H1 (cell line): ENCODE measurements around the gene FAM120C. TPM values are rescaled to one million over a fixed set of nuclear protein-coding genes. Genes with fewer than 3 reads are reported as not detected.

ENCODE experiments used
- BACH1 ChIP-seq: IDR thresholded peaks from 2 replicates; pipeline ENCODE4 v1.6.1; 2012; ENCODE audit warnings: low read length, improper control_type of control experiment
- CBX5 ChIP-seq: fragments of 300-800, 300-1000 bp; sonication (generic); IDR thresholded peaks from 2 replicates; pipeline ENCODE4 v1.7.1; 2016; ENCODE audit warnings: antibody characterized with exemption, low read length, low read depth
- CBX8 ChIP-seq: fragments of 300-800, 300-1000 bp; sonication (generic); IDR thresholded peaks from 2 replicates; pipeline ENCODE4 v1.7.1; 2016; ENCODE audit warnings: low read depth, low read length, borderline replicate concordance
- CEBPB ChIP-seq: IDR thresholded peaks from 2 replicates; pipeline ENCODE4 v1.6.1; 2012; ENCODE audit warnings: low read depth, low read length
- CREB1 ChIP-seq: IDR thresholded peaks from 2 replicates; pipeline ENCODE4 v1.6.1; 2012; ENCODE audit warnings: inconsistent platforms
- CTBP2 ChIP-seq: IDR thresholded peaks from 2 replicates; pipeline ENCODE4 v1.7.0; 2011; ENCODE audit warnings: borderline replicate concordance, mild to moderate bottlenecking, moderate library complexity, mixed read lengths, low read length; ENCODE audit not compliant: insufficient read depth, insufficient read length
- FOSL1 ChIP-seq: IDR thresholded peaks from 2 replicates; pipeline ENCODE4 v1.6.1; 2011; ENCODE audit warnings: mild to moderate bottlenecking, low read depth, low read length, moderate library complexity; ENCODE audit not compliant: insufficient read depth
- GTF2F1 ChIP-seq: IDR thresholded peaks from 2 replicates; pipeline ENCODE4 v1.6.1; 2012; ENCODE audit warnings: low read depth, low read length, improper control_type of control experiment, borderline replicate concordance
- HDAC6 ChIP-seq: IDR thresholded peaks from one replicate; pipeline ENCODE4 v1.7.1; 2012; ENCODE audit warnings: low read depth, mild to moderate bottlenecking, inconsistent platforms, low read length, moderate library complexity
- JUN ChIP-seq: IDR thresholded peaks from 2 replicates; pipeline ENCODE4 v1.6.1; 2011; ENCODE audit warnings: low read depth, mild to moderate bottlenecking, improper control_type of control experiment, low read length
- JUND ChIP-seq: IDR thresholded peaks from 2 replicates; pipeline ENCODE4 v1.6.1; 2011; ENCODE audit warnings: mild to moderate bottlenecking, improper control_type of control experiment, low read length
- KDM4A ChIP-seq: IDR thresholded peaks from one replicate; pipeline ENCODE4 v1.7.1; 2012; ENCODE audit warnings: low read depth, mild to moderate bottlenecking, moderate library complexity, low read length, inconsistent platforms; ENCODE audit not compliant: severe bottlenecking
- PHF8 ChIP-seq: fragments of 200-600 bp; sonication (generic); conservative IDR thresholded peaks from 2 replicates; pipeline ENCODE4 v1.7.1; 2012; ENCODE audit warnings: low read depth, mild to moderate bottlenecking, inconsistent platforms, low read length, moderate library complexity
- POLR2A ChIP-seq, 2 experiments: IDR thresholded peaks; 1 replicate in 1 of 2; 2 replicates in 1 of 2; pipeline ENCODE4 v1.6.1; 2011; ENCODE audit warnings: low read depth in 2 of 2, low read length in 2 of 2, mild to moderate bottlenecking in 2 of 2; ENCODE audit errors: control extremely low read depth in 1 of 2
- POLR2AphosphoS5 ChIP-seq: IDR thresholded peaks from 2 replicates; pipeline ENCODE4 v1.6.1; 2011; ENCODE audit warnings: low read depth, low read length
- POU5F1 ChIP-seq: IDR thresholded peaks from 2 replicates; pipeline ENCODE4 v1.6.1; 2011; ENCODE audit warnings: low read depth, mild to moderate bottlenecking, low read length, moderate library complexity
- RAD21 ChIP-seq, 2 experiments: IDR thresholded peaks in 1 of 2; conservative IDR thresholded peaks in 1 of 2; 2 replicates each; pipeline ENCODE4 v1.6.1; 2011; ENCODE audit warnings: low read depth in 2 of 2, low read length in 2 of 2, improper control_type of control experiment in 1 of 2, inconsistent platforms in 1 of 2, mild to moderate bottlenecking in 1 of 2, moderate library complexity in 1 of 2
- RBBP5 ChIP-seq: IDR thresholded peaks from 2 replicates; pipeline ENCODE4 v1.7.1; 2012; ENCODE audit warnings: low read depth, mild to moderate bottlenecking, inconsistent platforms, low read length, moderate library complexity, borderline replicate concordance
- RNF2 ChIP-seq: fragments of 200-900, 300-1000 bp; sonication (generic); IDR thresholded peaks from 2 replicates; pipeline ENCODE4 v1.7.1; 2016; ENCODE audit warnings: borderline replicate concordance, low read depth, mild to moderate bottlenecking, antibody characterized with exemption, low read length; ENCODE audit not compliant: poor library complexity, severe bottlenecking; ENCODE audit errors: missing control alignments
- RXRA ChIP-seq: IDR thresholded peaks from 2 replicates; pipeline ENCODE4 v1.6.1; 2011; ENCODE audit warnings: low read depth, mild to moderate bottlenecking, low read length, moderate library complexity; ENCODE audit not compliant: insufficient read depth
- SIRT6 ChIP-seq: IDR thresholded peaks from one replicate; pipeline ENCODE4 v1.7.1; 2012; ENCODE audit warnings: low read length, inconsistent platforms
- TAF7 ChIP-seq: optimal IDR thresholded peaks from 2 replicates; pipeline ENCODE3; 2011; ENCODE audit warnings: low read depth, mild to moderate bottlenecking, inconsistent platforms, low read length, moderate library complexity, borderline replicate concordance
- TCF12 ChIP-seq: IDR thresholded peaks from 2 replicates; pipeline ENCODE4 v1.6.1; 2011; ENCODE audit warnings: low read depth, mild to moderate bottlenecking, low read length
- USF2 ChIP-seq: IDR thresholded peaks from 2 replicates; pipeline ENCODE4 v1.6.1; 2011; ENCODE audit warnings: low read length, improper control_type of control experiment
- polyA plus RNA-seq, 7 experiments: library from polyadenylated mRNA; depleted of rRNA in 3 of 7; stranded (reverse) in 5 of 7; unstranded in 2 of 7; fragments of >200 nt in 5 of 7; fragments of 200-250 nt in 2 of 7; gene quantifications; 1 replicate in 5 of 7; 2 replicates in 1 of 7; 4 replicates in 1 of 7; pipeline versions ENCODE4 v1.2.1 to v1.2.3, GENCODE V29; 2011 to 2013; ENCODE audit warnings: missing spikeins in 2 of 7, mixed read lengths in 2 of 7
- total RNA-seq: library from RNA; stranded (reverse); fragmentation: NEBNext Ultra II Directional; extraction: Animal tissue kit (Norgen Biotek cat#: 25700); gene quantifications from 2 replicates; pipeline ENCODE4 v1.2.1, GENCODE V29; 2021

FAM120C gene
- total and polyA plus RNA-seq, 2 of the 8 experiments (the other 6 are each of a cell fraction or from before 2014, with no cell fraction given), result 4.4 to 8.1 TPM

DNA sequence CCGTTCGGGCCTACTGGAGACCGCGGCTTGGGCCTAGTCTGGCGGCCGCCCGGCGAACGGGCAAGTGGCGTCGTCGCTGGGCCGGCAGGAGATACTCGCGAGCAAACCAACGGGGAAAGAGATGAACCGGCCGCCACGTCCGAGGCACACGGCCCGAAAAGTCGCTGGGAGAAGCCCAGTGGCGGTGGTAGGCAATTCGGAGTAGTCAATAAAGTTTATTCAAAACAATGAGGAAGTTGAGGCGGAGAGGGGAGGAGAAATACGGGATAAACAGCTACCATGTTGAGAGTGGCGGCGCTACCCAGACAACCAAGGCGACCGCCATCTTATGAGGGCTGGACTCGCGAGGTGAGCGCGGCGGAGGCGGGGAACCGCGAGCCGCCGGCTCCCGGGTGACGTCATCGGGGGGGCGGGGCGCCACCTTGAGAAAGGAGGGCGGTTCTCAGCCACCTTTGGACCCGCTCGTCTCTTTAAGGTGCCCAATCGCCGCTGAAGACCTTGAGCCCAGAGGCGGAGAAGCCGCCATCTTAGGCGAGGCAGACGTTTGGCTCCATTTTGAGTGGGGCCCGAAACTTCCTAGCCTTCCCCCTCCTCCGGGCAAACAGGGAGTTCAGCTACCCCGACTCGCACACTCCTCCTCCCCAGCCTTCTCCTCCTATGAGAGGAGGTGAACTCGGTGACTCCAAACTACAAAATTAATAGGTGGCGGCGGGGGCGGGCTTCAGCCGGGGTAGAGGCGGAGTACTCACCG lies 138.8 kb downstream of the FAM120C start, which contains the start of gene PHF8 (continued):
- TF ChIP-seq GTF2F1 (no peak), HDAC6 (no peak), KDM4A (peak; percentile 24), RXRA (no peak), CREB1 (peak; percentile 75), JUND (peak; percentile 97), FOSL1 (no peak), USF2 (no peak), SIRT6 (no peak), POLR2AphosphoS5 (peak; percentile 69), RBBP5 (no peak), CEBPB (no peak), RAD21 (IDR thresholded peaks at IDR 0.05 in 1 of 2, conservative IDR thresholded peaks at IDR 0.05 in 1 of 2; ENCODE audit: low read depth in 2 of 2, low read length in 2 of 2) (no peak), POU5F1 (no peak), CTBP2 (no peak), CBX8 (no peak), JUN (peak; percentile 52; the same call in 1 of the 2 replicates), PHF8 (peak; percentile 86), RNF2 (no peak), BACH1 (no peak), TCF12 (no peak), CBX5 (no peak), TAF7 (peak; percentile 66), POLR2A (IDR thresholded peaks at IDR 0.05; ENCODE audit: control extremely low read depth in 1 of 2, low read depth in 2 of 2, low read length in 2 of 2) (peak; percentile 49 to 59)
